Vagina (tissue), 2 donors: ENCODE results near the gene GRHL3. TPM values are rescaled to one million over a fixed set of nuclear protein-coding genes. Genes with fewer than 3 reads are reported as not detected.
A peak's percentile ranks its signal among the peaks of the same experiment; 100 is the strongest.

ENCODE experiments used
- DNase-seq, 2 donors: peaks; one replicate each; pipeline ENCODE4 v3.0.0-alpha.2; 2017; ENCODE audit errors: extremely low spot score in 2 of 2
- H3K27ac ChIP-seq: fragments of 200-600 bp; sonication (generic); one replicate; pipeline ENCODE4 v1.5.1; 2019
- H3K27me3 ChIP-seq: fragments of 200-600 bp; sonication (generic); one replicate; pipeline ENCODE4 v1.5.1; 2019
- H3K36me3 ChIP-seq, 2 donors: fragments of 200-600 bp; sonication (generic); one replicate each; pipeline ENCODE4 v1.5.1; 2017 to 2019
- H3K4me1 ChIP-seq: fragments of 200-600 bp; sonication (generic); one replicate; pipeline ENCODE4 v1.5.1; 2019
- H3K4me3 ChIP-seq, 2 donors: fragments of 200-600 bp; sonication (generic); 1 replicate in 1 of 2; 2 replicates in 1 of 2; pipeline ENCODE4 v1.5.1; 2016 to 2019
- H3K9me3 ChIP-seq: fragments of 200-600 bp; sonication (generic); one replicate; pipeline ENCODE4 v1.5.1; 2019
- CTCF ChIP-seq, 3 experiments: fragments of 450-650 bp in 2 of 3; fragments of 200-600 bp in 1 of 3; sonication (generic) in 1 of 3; IDR thresholded peaks; one replicate each; pipeline ENCODE4 v1.5.1; 2017 to 2019; ENCODE audit warnings: antibody characterized with exemption in 3 of 3, mild to moderate bottlenecking in 2 of 3, moderate library complexity in 2 of 3
- POLR2A ChIP-seq, 2 donors: fragments of 450-650 bp; IDR thresholded peaks; one replicate each; pipeline ENCODE4 v1.6.1; 2017; ENCODE audit warnings: antibody characterized with exemption in 2 of 2, mild to moderate bottlenecking in 2 of 2, moderate library complexity in 2 of 2
- POLR2AphosphoS5 ChIP-seq, 2 donors: sonication (generic); formaldehyde crosslinking; IDR thresholded peaks; one replicate each; pipeline ENCODE4 v1.9.0; 2017; ENCODE audit warnings: antibody characterized with exemption in 2 of 2, mild to moderate bottlenecking in 2 of 2, low read depth in 1 of 2; ENCODE audit not compliant: insufficient read depth in 1 of 2
- intact Hi-C: fragments of 100-400 bp; cut with DNase I; formaldehyde crosslinking; loops from one replicate; pipeline ENCODE4 v1.15.1; 2023
- total RNA-seq: library from RNA; depleted of rRNA; stranded (reverse); fragments of >200 nt; gene quantifications from one replicate; pipeline ENCODE4 v1.2.3, GENCODE V29; 2016

GRHL3 gene
- total RNA-seq, 1 donor from 2014 or later: 58.7 TPM

GRCh38 chr1:24393892-24394291 is 74.7 kb downstream of the GRHL3 start:
- DNase-seq: peak in 1 of 2 donors; percentile 79
- H3K4me1 ChIP-seq: peaks cover 11% of the 10 kb centered on the region

GRCh38 chr1:24400065-24400464 is 80.9 kb downstream of the GRHL3 start:
- Histone ChIP-seq H3K4me1 (no peaks in the 10 kb centered on the region), H3K4me3 (no peak overlapping the region), H3K27ac (no peak overlapping the region), H3K36me3 (no peaks in the 10 kb centered on the region), H3K27me3 (no peaks in the 10 kb centered on the region), H3K9me3 (no peaks in the 10 kb centered on the region)
- no peak for DNase-seq
- intact Hi-C loops: no loop called here
- TF ChIP-seq POLR2A (IDR thresholded peaks at IDR 0.05) (no peak), POLR2AphosphoS5 (IDR thresholded peaks at IDR 0.05; ENCODE audit: insufficient read depth in 1 of 2, low read depth in 1 of 2) (no peak), CTCF (IDR thresholded peaks at IDR 0.05) (no peak)

More at GRCh38 chr1:24393892-24394291, 74.7 kb downstream of the GRHL3 start:
- H3K36me3 ChIP-seq: no peaks in the 10 kb centered on the region
- no peaks in the 10 kb centered on the region for H3K9me3 ChIP-seq
- H3K27me3 ChIP-seq: no peaks in the 10 kb centered on the region
- no peak for TF ChIP-seq POLR2A (IDR thresholded peaks at IDR 0.05)
- no peak for TF ChIP-seq POLR2AphosphoS5 (IDR thresholded peaks at IDR 0.05; ENCODE audit: insufficient read depth in 1 of 2, low read depth in 1 of 2)
- TF ChIP-seq CTCF (IDR thresholded peaks at IDR 0.05): no peak
- H3K4me3 ChIP-seq: no peak overlapping the region
- no peak overlapping the region for H3K27ac ChIP-seq
- intact Hi-C loops: loop anchor here (5.0 kb wide), 1 partner anchor 192 kb away; no protein-coding TSS in a partner anchor

- Histone ChIP-seq H3K36me3 (no peaks in the 10 kb centered on the region), H3K27ac (no peak overlapping the region), H3K27me3 (no peaks in the 10 kb centered on the region), H3K4me3 (no peak overlapping the region), H3K9me3 (no peaks in the 10 kb centered on the region), H3K4me1 (no peaks in the 10 kb centered on the region)
- TF ChIP-seq POLR2AphosphoS5 (IDR thresholded peaks at IDR 0.05; ENCODE audit: insufficient read depth in 1 of 2, low read depth in 1 of 2) (no peak), CTCF (IDR thresholded peaks at IDR 0.05) (no peak), POLR2A (IDR thresholded peaks at IDR 0.05) (no peak)
- no peak for DNase-seq
- intact Hi-C loops: no loop called here
These were observed 84.6 kb downstream of the GRHL3 start for GRCh38 chr1:24403806-24404205.

Other genes with a start within 250 kb of the GRHL3 start
- 0.25 TPM for gene MYOM3, start 207.2 kb upstream of the GRHL3 start, total RNA-seq
- gene IL22RA1, start 176.2 kb upstream of the GRHL3 start, total RNA-seq: 4.2 TPM
- gene IFNLR1, start 132.1 kb upstream of the GRHL3 start, total RNA-seq: 1.7 TPM
- 4.2 TPM for gene STPG1, start 94.4 kb downstream of the GRHL3 start, total RNA-seq
- gene NIPAL3, start 96.4 kb downstream of the GRHL3 start, total RNA-seq: 21.1 TPM
- gene RCAN3, start 183.5 kb downstream of the GRHL3 start, total RNA-seq: 11.3 TPM
- gene NCMAP, start 236.7 kb downstream of the GRHL3 start, total RNA-seq: 0.25 TPM